Bone marrow (tissue), 2 donors: ENCODE measurements around the gene DUSP14.

Experiments used
- DNase-seq, 2 donors: peaks; one replicate each; lab custom pipeline; 2025; lab: John Stamatoyannopoulos, UW

The DUSP14 gene

DNA sequence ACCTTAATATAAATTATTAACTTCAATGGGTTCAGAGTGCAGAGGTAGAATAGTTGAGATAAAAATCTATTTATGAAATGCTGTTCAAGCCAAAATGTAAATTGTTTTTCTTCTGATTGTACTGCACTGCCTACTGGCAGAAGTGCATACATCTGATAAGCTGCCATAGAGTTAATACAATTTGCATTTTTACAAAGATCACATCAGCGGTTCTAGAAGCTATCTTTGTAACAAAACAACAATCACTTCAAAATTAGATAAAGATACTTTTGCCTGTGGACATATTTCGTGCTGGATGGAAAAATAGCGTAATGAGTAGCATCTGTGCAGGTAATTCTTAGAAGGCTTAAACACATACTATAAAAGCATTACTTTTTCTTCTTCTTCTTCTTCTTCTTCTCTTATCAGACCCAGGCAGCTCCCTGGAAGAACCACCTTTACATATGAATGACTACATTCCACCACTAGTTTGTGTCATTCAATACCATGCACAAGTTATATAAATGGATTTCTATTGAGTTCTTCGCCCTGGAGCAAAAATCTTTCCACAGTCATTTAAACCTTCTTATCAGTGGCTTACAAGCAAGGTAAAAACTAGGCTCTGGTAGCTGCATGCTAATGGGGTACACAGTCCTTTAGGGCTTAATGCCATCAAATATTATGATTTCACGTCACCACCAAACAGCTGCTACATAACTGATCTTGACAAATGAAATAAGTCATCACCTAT, 72.5 kb downstream of the DUSP14 start:
- no peak for DNase-seq
